Nephron (organoid): ENCODE results near the gene ADORA2A.
A peak's percentile ranks its signal among the peaks of the same experiment; 100 is the strongest.

ENCODE experiments used
- H3K27ac Mint-ChIP-seq, 3 experiments: 2 replicates each; pipeline ENCODE4 v1.8.0; 2020; ENCODE audit warnings: mixed read lengths in 3 of 3, mild to moderate bottlenecking in 2 of 3, moderate library complexity in 1 of 3
- H3K27me3 Mint-ChIP-seq: 2 replicates; pipeline ENCODE4 v1.8.0; 2021; ENCODE audit warnings: low read depth, mild to moderate bottlenecking, moderate library complexity, mixed read lengths
- H3K36me3 Mint-ChIP-seq: 2 replicates; pipeline ENCODE4 v1.8.0; 2020; ENCODE audit warnings: low read depth, mixed read lengths
- H3K4me1 Mint-ChIP-seq: 2 replicates; pipeline ENCODE4 v1.8.0; 2020; ENCODE audit warnings: mixed read lengths
- H3K4me3 Mint-ChIP-seq, 3 experiments: 2 replicates each; pipeline ENCODE4 v1.8.0; 2020; ENCODE audit warnings: mild to moderate bottlenecking in 3 of 3, mixed read lengths in 3 of 3, moderate library complexity in 2 of 3
- H3K9me3 Mint-ChIP-seq: 2 replicates; pipeline ENCODE4 v1.8.0; 2020; ENCODE audit warnings: mixed read lengths
- CTCF ChIP-seq, 3 experiments: fragments of 200-600 bp; sonication (generic); IDR thresholded peaks; one replicate each; pipeline ENCODE4 v1.5.0; 2021; ENCODE audit warnings: antibody characterized with exemption in 3 of 3; ENCODE audit not compliant: unreplicated experiment in 3 of 3

ADORA2A gene

GRCh38 chr22:24405631-24406321 lies 21.6 kb upstream of the ADORA2A start:
- H3K27me3 Mint-ChIP-seq: no peaks in the 10 kb centered on the region
- H3K36me3 Mint-ChIP-seq: peaks cover 47% of the 10 kb centered on the region
- peaks cover 44% of the 10 kb centered on the region for H3K4me1 Mint-ChIP-seq
- TF ChIP-seq CTCF (IDR thresholded peaks at IDR 0.05; ENCODE audit: unreplicated experiment in 3 of 3): no peak
- no peaks in the 10 kb centered on the region for H3K9me3 Mint-ChIP-seq
- no peak overlapping the region for H3K4me3 Mint-ChIP-seq
- H3K27ac Mint-ChIP-seq: no peak overlapping the region

- H3K4me1 Mint-ChIP-seq: peaks cover 44% of the 10 kb centered on the region
- TF ChIP-seq CTCF (IDR thresholded peaks at IDR 0.05; ENCODE audit: unreplicated experiment in 3 of 3): no peak
- peak overlapping the region; percentile 3 to 71 (median 55) for H3K27ac Mint-ChIP-seq
- H3K4me3 Mint-ChIP-seq: no peak overlapping the region
- H3K9me3 Mint-ChIP-seq: no peaks in the 10 kb centered on the region
- H3K36me3 Mint-ChIP-seq: peaks cover 42% of the 10 kb centered on the region
- no peaks in the 10 kb centered on the region for H3K27me3 Mint-ChIP-seq
Measured at GRCh38 chr22:24406322-24407277, 20.8 kb upstream of the ADORA2A start.

GRCh38 chr22:24407278-24407665 lies 20.1 kb upstream of the ADORA2A start:
- no peak for TF ChIP-seq CTCF (IDR thresholded peaks at IDR 0.05; ENCODE audit: unreplicated experiment in 3 of 3)
- Mint-ChIP-seq H3K4me3 (no peak overlapping the region), H3K9me3 (no peaks in the 10 kb centered on the region), H3K36me3 (peaks cover 39% of the 10 kb centered on the region), H3K4me1 (peaks cover 42% of the 10 kb centered on the region), H3K27me3 (no peaks in the 10 kb centered on the region), H3K27ac (peak overlapping the region; percentile 3 to 71 (median 55))

- H3K9me3 Mint-ChIP-seq: no peaks in the 10 kb centered on the region
- peaks cover 36% of the 10 kb centered on the region for H3K36me3 Mint-ChIP-seq
- peak overlapping the region in 2 of 3 experiments; percentile 3 to 55 for H3K27ac Mint-ChIP-seq
Measured at GRCh38 chr22:24407884-24408283, 19.5 kb upstream of the ADORA2A start.

GRCh38 chr22:24408630-24409029 lies 18.8 kb upstream of the ADORA2A start:
- Mint-ChIP-seq H3K27me3 (no peaks in the 10 kb centered on the region), H3K4me1 (peaks cover 28% of the 10 kb centered on the region), H3K27ac (no peak overlapping the region), H3K4me3 (no peak overlapping the region), H3K36me3 (peaks cover 33% of the 10 kb centered on the region), H3K9me3 (no peaks in the 10 kb centered on the region)
- TF ChIP-seq CTCF (IDR thresholded peaks at IDR 0.05; ENCODE audit: unreplicated experiment in 3 of 3): no peak

More at GRCh38 chr22:24407884-24408283, 19.5 kb upstream of the ADORA2A start:
- TF ChIP-seq CTCF (IDR thresholded peaks at IDR 0.05; ENCODE audit: unreplicated experiment in 3 of 3): no peak
- Mint-ChIP-seq H3K4me3 (no peak overlapping the region), H3K27me3 (no peaks in the 10 kb centered on the region), H3K4me1 (peaks cover 36% of the 10 kb centered on the region)
